ENCODE results near the gene ANAPC2. TPM values are rescaled to one million over a fixed set of nuclear protein-coding genes. Genes with fewer than 3 reads are reported as not detected.

ANAPC2 gene
- total and polyA plus RNA-seq, 5 donors from 2014 or later: 7.5 to 127 (median 8.0) TPM

GRCh38 chr9:137165250-137165836 is 23.0 kb downstream of the ANAPC2 start:
- no peak for DNase-seq
- ATAC-seq (ENCODE audit: low read depth in 2 of 2): no peak
- Histone ChIP-seq H3K9me3 (ENCODE audit: control insufficient read depth in 2 of 2, low read length in 2 of 2) (no peaks in the 10 kb centered on the region), H3K27ac (ENCODE audit: insufficient read depth, low read length, poor library complexity, severe bottlenecking) (no peak overlapping the region), H3K4me1 (ENCODE audit: control insufficient read depth, insufficient read depth, low read length, poor library complexity, severe bottlenecking) (peaks cover 16% of the 10 kb centered on the region), H3K36me3 (ENCODE audit: control insufficient read depth, insufficient read depth, low read length) (no peaks in the 10 kb centered on the region), H3K4me3 (ENCODE audit: low read depth, low read length) (no peak overlapping the region), H3K27me3 (ENCODE audit: control insufficient read depth, insufficient read depth, low read length) (no peaks in the 10 kb centered on the region)
- H3K4me1 Mint-ChIP-seq: peaks cover 0 to 7% (median 0%) of the 10 kb centered on the region in 4 donors
- peaks cover 0 to 1% (median 0%) of the 10 kb centered on the region in 7 donors for H3K9me3 Mint-ChIP-seq
- no peak overlapping the region for H3K27ac Mint-ChIP-seq
- no peak overlapping the region for H3K4me3 Mint-ChIP-seq
- peaks cover 18% of the 10 kb centered on the region for H3K27me3 Mint-ChIP-seq
- H3K36me3 Mint-ChIP-seq: no peaks in the 10 kb centered on the region

- Mint-ChIP-seq H3K27ac (no peak overlapping the region), H3K27me3 (peaks cover 22% of the 10 kb centered on the region), H3K4me1 (peaks cover 0 to 7% (median 0%) of the 10 kb centered on the region in 4 donors), H3K36me3 (no peaks in the 10 kb centered on the region), H3K4me3 (peak overlapping the region in 1 of 4 donors; percentile 51), H3K9me3 (peaks cover 0 to 1% (median 0%) of the 10 kb centered on the region in 7 donors)
- Histone ChIP-seq H3K27ac (ENCODE audit: insufficient read depth, low read length, poor library complexity, severe bottlenecking) (no peak overlapping the region), H3K36me3 (ENCODE audit: control insufficient read depth, insufficient read depth, low read length) (no peaks in the 10 kb centered on the region), H3K4me3 (ENCODE audit: low read depth, low read length) (no peak overlapping the region), H3K9me3 (ENCODE audit: control insufficient read depth in 2 of 2, low read length in 2 of 2) (no peaks in the 10 kb centered on the region), H3K27me3 (ENCODE audit: control insufficient read depth, insufficient read depth, low read length) (no peaks in the 10 kb centered on the region), H3K4me1 (ENCODE audit: control insufficient read depth, insufficient read depth, low read length, poor library complexity, severe bottlenecking) (peaks cover 14% of the 10 kb centered on the region)
- DNase-seq (no peak), ATAC-seq (ENCODE audit: low read depth in 2 of 2) (no peak)
Observed at GRCh38 chr9:137164370-137165249, 23.8 kb downstream of the ANAPC2 start.

GRCh38 chr9:137163805-137164204 is 24.6 kb downstream of the ANAPC2 start:
- peaks cover under 1% of the 10 kb centered on the region for H3K27me3 ChIP-seq (ENCODE audit: control insufficient read depth, insufficient read depth, low read length)
- no peaks in the 10 kb centered on the region for H3K36me3 ChIP-seq (ENCODE audit: control insufficient read depth, insufficient read depth, low read length)
- Mint-ChIP-seq H3K4me1 (peaks cover 0 to 13% (median 0%) of the 10 kb centered on the region in 4 donors), H3K9me3 (peaks cover 0 to 1% (median 0%) of the 10 kb centered on the region in 7 donors), H3K27ac (no peak overlapping the region), H3K4me3 (no peak overlapping the region), H3K36me3 (no peaks in the 10 kb centered on the region), H3K27me3 (peaks cover 23% of the 10 kb centered on the region)
- H3K27ac ChIP-seq (ENCODE audit: insufficient read depth, low read length, poor library complexity, severe bottlenecking): no peak overlapping the region
- peaks cover 8% of the 10 kb centered on the region for H3K4me1 ChIP-seq (ENCODE audit: control insufficient read depth, insufficient read depth, low read length, poor library complexity, severe bottlenecking)
- H3K9me3 ChIP-seq (ENCODE audit: control insufficient read depth in 2 of 2, low read length in 2 of 2): no peaks in the 10 kb centered on the region
- ATAC-seq (ENCODE audit: low read depth in 2 of 2): no peak
- no peak overlapping the region for H3K4me3 ChIP-seq (ENCODE audit: low read depth, low read length)
- DNase-seq: no peak

GRCh38 chr9:137163365-137163715 is 25.0 kb downstream of the ANAPC2 start:
- no peaks in the 10 kb centered on the region for H3K9me3 ChIP-seq (ENCODE audit: control insufficient read depth in 2 of 2, low read length in 2 of 2)
- peaks cover 2% of the 10 kb centered on the region for H3K27me3 ChIP-seq (ENCODE audit: control insufficient read depth, insufficient read depth, low read length)
- ATAC-seq (ENCODE audit: low read depth in 2 of 2) (no peak), DNase-seq (no peak)
- no peak overlapping the region for H3K27ac ChIP-seq (ENCODE audit: insufficient read depth, low read length, poor library complexity, severe bottlenecking)
- H3K4me3 Mint-ChIP-seq: no peak overlapping the region
- peaks cover 12% of the 10 kb centered on the region for H3K4me1 ChIP-seq (ENCODE audit: control insufficient read depth, insufficient read depth, low read length, poor library complexity, severe bottlenecking)
- no peak overlapping the region for H3K4me3 ChIP-seq (ENCODE audit: low read depth, low read length)
- peaks cover 28% of the 10 kb centered on the region for H3K27me3 Mint-ChIP-seq
- H3K4me1 Mint-ChIP-seq: peaks cover 0 to 17% (median under 1%) of the 10 kb centered on the region in 4 donors
- no peaks in the 10 kb centered on the region for H3K36me3 ChIP-seq (ENCODE audit: control insufficient read depth, insufficient read depth, low read length)
- peak overlapping the region in 1 of 3 donors; percentile 56 for H3K27ac Mint-ChIP-seq
- peaks cover 0 to 1% (median 0%) of the 10 kb centered on the region in 7 donors for H3K9me3 Mint-ChIP-seq
- no peaks in the 10 kb centered on the region for H3K36me3 Mint-ChIP-seq

- H3K4me3 Mint-ChIP-seq: peak overlapping the region in 2 of 4 donors; percentile 52 to 74
- H3K9me3 Mint-ChIP-seq: peaks cover 0 to 1% (median 0%) of the 10 kb centered on the region in 7 donors
- peaks cover 0 to 23% (median 3%) of the 10 kb centered on the region in 4 donors for H3K4me1 Mint-ChIP-seq
- Histone ChIP-seq H3K36me3 (ENCODE audit: control insufficient read depth, insufficient read depth, low read length) (no peaks in the 10 kb centered on the region), H3K27me3 (ENCODE audit: control insufficient read depth, insufficient read depth, low read length) (peaks cover 7% of the 10 kb centered on the region), H3K9me3 (ENCODE audit: control insufficient read depth in 2 of 2, low read length in 2 of 2) (no peaks in the 10 kb centered on the region), H3K4me1 (ENCODE audit: control insufficient read depth, insufficient read depth, low read length, poor library complexity, severe bottlenecking) (peaks cover 7% of the 10 kb centered on the region), H3K27ac (ENCODE audit: insufficient read depth, low read length, poor library complexity, severe bottlenecking) (no peak overlapping the region), H3K4me3 (ENCODE audit: low read depth, low read length) (no peak overlapping the region)
- peaks cover 32% of the 10 kb centered on the region for H3K27me3 Mint-ChIP-seq
- H3K36me3 Mint-ChIP-seq: no peaks in the 10 kb centered on the region
- DNase-seq (no peak), ATAC-seq (ENCODE audit: low read depth in 2 of 2) (peak in 1 of 2 donors; percentile 38)
- H3K27ac Mint-ChIP-seq: no peak overlapping the region
Observed at GRCh38 chr9:137162505-137163364, 25.6 kb downstream of the ANAPC2 start.

GRCh38 chr9:137161558-137162486 is 26.5 kb downstream of the ANAPC2 start:
- Mint-ChIP-seq H3K36me3 (no peaks in the 10 kb centered on the region), H3K9me3 (peaks cover 0 to 1% (median 0%) of the 10 kb centered on the region in 7 donors), H3K4me3 (no peak overlapping the region), H3K4me1 (peaks cover 0 to 29% (median 3%) of the 10 kb centered on the region in 4 donors), H3K27ac (no peak overlapping the region), H3K27me3 (peaks cover 37% of the 10 kb centered on the region)
- Histone ChIP-seq H3K4me1 (ENCODE audit: control insufficient read depth, insufficient read depth, low read length, poor library complexity, severe bottlenecking) (peaks cover 9% of the 10 kb centered on the region), H3K27ac (ENCODE audit: insufficient read depth, low read length, poor library complexity, severe bottlenecking) (no peak overlapping the region), H3K27me3 (ENCODE audit: control insufficient read depth, insufficient read depth, low read length) (peaks cover 11% of the 10 kb centered on the region), H3K9me3 (ENCODE audit: control insufficient read depth in 2 of 2, low read length in 2 of 2) (no peaks in the 10 kb centered on the region), H3K4me3 (ENCODE audit: low read depth, low read length) (no peak overlapping the region), H3K36me3 (ENCODE audit: control insufficient read depth, insufficient read depth, low read length) (no peaks in the 10 kb centered on the region)
- ATAC-seq (ENCODE audit: low read depth in 2 of 2): no peak
- no peak for DNase-seq
